ENCODE results near the gene OR7G3.

The OR7G3 gene

GRCh38 chr19:9126900-9127405 is at the start of gene OR7G3:
Gene OR7G3, minus strand, starts transcription at chr19:9126950. Its CDS starts 0 bp downstream, at chr19:9126950.
- DNase-seq = no peak

- no peak for DNase-seq
These were observed 48.6 kb upstream of the OR7G3 start for GRCh38 chr19:9175326-9175725.

- no peak for DNase-seq
These were observed 44.7 kb upstream of the OR7G3 start for GRCh38 chr19:9171393-9171991.

- DNase-seq = no peak
These were observed 40.1 kb upstream of the OR7G3 start for GRCh38 chr19:9166846-9167245.

GRCh38 chr19:9165261-9165660 is 38.5 kb upstream of the OR7G3 start:
- no peak for DNase-seq

- DNase-seq = no peak
These were observed 34.7 kb upstream of the OR7G3 start for GRCh38 chr19:9161427-9161826.

GRCh38 chr19:9159891-9160290 is 33.1 kb upstream of the OR7G3 start:
- no peak for DNase-seq

GRCh38 chr19:9156304-9156703 is 29.6 kb upstream of the OR7G3 start:
- DNase-seq = no peak

GRCh38 chr19:9155591-9155990 is 28.8 kb upstream of the OR7G3 start:
- DNase-seq = no peak

- DNase-seq = no peak
These were observed 24.6 kb upstream of the OR7G3 start for GRCh38 chr19:9151367-9151766.

GRCh38 chr19:9150650-9151049 is 23.9 kb upstream of the OR7G3 start:
- no peak for DNase-seq

- no peak for DNase-seq
These were observed 23.2 kb upstream of the OR7G3 start for GRCh38 chr19:9149997-9150396.

GRCh38 chr19:9148697-9149096 is 21.9 kb upstream of the OR7G3 start:
- DNase-seq = no peak

GRCh38 chr19:9146882-9147281 is 20.1 kb upstream of the OR7G3 start:
- DNase-seq = no peak

GRCh38 chr19:9144920-9145319 is 18.2 kb upstream of the OR7G3 start:
- DNase-seq = no peak

- DNase-seq = peak; percentile 69
These were observed 13.6 kb upstream of the OR7G3 start, which contains the start of gene ZNF317 for GRCh38 chr19:9140159-9140874. Gene ZNF317, plus strand, starts transcription at chr19:9140397. Its CDS starts 15,620 bp downstream, at chr19:9156017.

GRCh38 chr19:9139609-9140158 is 12.9 kb upstream of the OR7G3 start:
- DNase-seq = no peak

GRCh38 chr19:9132422-9132821 is 5.7 kb upstream of the OR7G3 start:
- DNase-seq = no peak

GRCh38 chr19:9130965-9131364 is 4.2 kb upstream of the OR7G3 start:
- DNase-seq = no peak

GRCh38 chr19:9128171-9128570 is 1.4 kb upstream of the OR7G3 start:
- no peak for DNase-seq

GRCh38 chr19:9116547-9116946 is 10.2 kb downstream of the OR7G3 start:
- DNase-seq = no peak

GRCh38 chr19:9115307-9115813 is 11.4 kb downstream of the OR7G3 start, which contains the start of gene OR7G1:
Gene OR7G1, minus strand, starts transcription at chr19:9115763. Its CDS starts 0 bp downstream, at chr19:9115763.
- DNase-seq = no peak

- no peak for DNase-seq
These were observed 16.8 kb downstream of the OR7G3 start for GRCh38 chr19:9109959-9110358.

GRCh38 chr19:9107375-9107774 is 19.4 kb downstream of the OR7G3 start, which contains the start of gene OR7G2:
Gene OR7G2, minus strand, starts transcription at chr19:9107475. Its CDS starts 4,232 bp downstream, at chr19:9103243.
- DNase-seq = no peak

Measured in NCI-H2107 (cell line).